WI38 (cell line): ENCODE results near the gene SHKBP1.

ENCODE experiments used
- H3K4me3 ChIP-seq: 2 replicates; pipeline ENCODE4 v1.5.1; 2011; ENCODE audit warnings: low read depth, mild to moderate bottlenecking, control low read depth, low read length
- TF ChIP-seq, protein P1 (sequence below): IDR thresholded peaks from 2 replicates; pipeline ENCODE4 v1.5.1; 2012; ENCODE audit warnings: low read depth, mild to moderate bottlenecking, control low read depth, low read length

The SHKBP1 gene, protein sequence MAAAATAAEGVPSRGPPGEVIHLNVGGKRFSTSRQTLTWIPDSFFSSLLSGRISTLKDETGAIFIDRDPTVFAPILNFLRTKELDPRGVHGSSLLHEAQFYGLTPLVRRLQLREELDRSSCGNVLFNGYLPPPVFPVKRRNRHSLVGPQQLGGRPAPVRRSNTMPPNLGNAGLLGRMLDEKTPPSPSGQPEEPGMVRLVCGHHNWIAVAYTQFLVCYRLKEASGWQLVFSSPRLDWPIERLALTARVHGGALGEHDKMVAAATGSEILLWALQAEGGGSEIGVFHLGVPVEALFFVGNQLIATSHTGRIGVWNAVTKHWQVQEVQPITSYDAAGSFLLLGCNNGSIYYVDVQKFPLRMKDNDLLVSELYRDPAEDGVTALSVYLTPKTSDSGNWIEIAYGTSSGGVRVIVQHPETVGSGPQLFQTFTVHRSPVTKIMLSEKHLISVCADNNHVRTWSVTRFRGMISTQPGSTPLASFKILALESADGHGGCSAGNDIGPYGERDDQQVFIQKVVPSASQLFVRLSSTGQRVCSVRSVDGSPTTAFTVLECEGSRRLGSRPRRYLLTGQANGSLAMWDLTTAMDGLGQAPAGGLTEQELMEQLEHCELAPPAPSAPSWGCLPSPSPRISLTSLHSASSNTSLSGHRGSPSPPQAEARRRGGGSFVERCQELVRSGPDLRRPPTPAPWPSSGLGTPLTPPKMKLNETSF

DNA sequence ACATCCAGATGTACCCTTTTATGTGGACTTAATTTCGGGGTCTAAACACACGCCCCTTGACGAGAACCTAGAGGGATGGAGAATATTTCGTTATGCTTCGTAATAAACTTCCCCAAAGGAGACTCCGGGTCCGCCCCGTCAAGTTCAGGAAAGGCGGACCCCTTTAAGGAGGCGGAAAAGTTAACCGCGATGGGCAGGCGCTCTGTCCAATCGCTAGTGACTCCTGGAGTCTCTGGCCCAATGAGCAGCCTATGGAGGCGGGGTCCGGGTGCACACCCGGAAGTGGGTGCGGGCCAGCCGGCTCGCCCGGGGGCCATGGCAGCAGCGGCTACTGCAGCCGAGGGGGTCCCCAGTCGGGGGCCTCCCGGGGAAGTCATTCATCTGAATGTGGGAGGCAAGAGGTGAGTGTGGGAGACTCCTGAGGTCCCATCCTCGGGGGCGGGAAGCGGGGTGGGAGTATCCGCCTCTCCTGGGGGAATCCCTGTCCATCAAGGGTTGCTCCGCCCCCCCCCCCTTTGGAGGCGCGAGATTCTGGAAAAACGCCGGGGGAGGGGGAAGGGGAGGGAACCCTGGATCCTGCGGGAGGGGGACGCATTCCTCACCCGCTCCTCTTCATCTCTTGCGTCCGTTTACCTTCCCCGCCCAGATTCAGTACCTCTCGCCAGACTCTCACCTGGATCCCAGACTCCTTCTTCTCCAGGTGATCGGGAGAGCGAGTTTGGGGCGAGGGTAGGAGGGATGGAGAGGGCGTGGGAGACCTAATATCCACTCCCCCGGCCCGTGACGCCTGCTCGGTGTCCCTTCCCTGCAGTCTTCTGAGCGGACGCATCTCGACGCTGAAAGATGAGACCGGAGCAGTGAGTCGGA, at the start of gene SHKBP1:
Gene SHKBP1, plus strand, starts transcription at position 289 of the 867 bp plus-strand sequence. Its CDS starts 27 bp downstream, at position 316.
- TF ChIP-seq, protein P1, sequence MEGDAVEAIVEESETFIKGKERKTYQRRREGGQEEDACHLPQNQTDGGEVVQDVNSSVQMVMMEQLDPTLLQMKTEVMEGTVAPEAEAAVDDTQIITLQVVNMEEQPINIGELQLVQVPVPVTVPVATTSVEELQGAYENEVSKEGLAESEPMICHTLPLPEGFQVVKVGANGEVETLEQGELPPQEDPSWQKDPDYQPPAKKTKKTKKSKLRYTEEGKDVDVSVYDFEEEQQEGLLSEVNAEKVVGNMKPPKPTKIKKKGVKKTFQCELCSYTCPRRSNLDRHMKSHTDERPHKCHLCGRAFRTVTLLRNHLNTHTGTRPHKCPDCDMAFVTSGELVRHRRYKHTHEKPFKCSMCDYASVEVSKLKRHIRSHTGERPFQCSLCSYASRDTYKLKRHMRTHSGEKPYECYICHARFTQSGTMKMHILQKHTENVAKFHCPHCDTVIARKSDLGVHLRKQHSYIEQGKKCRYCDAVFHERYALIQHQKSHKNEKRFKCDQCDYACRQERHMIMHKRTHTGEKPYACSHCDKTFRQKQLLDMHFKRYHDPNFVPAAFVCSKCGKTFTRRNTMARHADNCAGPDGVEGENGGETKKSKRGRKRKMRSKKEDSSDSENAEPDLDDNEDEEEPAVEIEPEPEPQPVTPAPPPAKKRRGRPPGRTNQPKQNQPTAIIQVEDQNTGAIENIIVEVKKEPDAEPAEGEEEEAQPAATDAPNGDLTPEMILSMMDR: no peak
- peak within 1 kb of the TSS; percentile 92 for H3K4me3 ChIP-seq

DNA sequence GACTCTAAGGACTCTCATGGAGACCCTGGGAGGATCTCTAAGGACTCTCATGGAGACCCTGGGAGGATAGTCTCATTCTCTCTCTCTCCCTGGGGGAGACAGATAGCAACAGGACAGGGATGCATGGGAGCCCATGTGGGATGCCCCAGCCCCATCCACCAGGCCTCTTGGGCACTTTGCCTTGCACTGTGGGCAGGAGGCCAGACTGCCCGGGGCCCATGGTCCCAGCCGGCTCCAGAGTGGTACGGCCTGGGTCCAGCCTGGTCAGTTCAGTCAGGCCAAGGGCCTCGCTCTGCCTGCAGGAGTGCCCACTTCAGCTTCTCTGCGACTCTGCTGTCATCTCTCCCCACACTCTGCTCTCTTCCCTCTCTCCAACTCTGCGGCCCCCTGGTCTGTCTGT, 48.6 kb upstream of the SHKBP1 start:
- H3K4me3 ChIP-seq: no peak overlapping the region
- TF ChIP-seq, protein P1: no peak

DNA sequence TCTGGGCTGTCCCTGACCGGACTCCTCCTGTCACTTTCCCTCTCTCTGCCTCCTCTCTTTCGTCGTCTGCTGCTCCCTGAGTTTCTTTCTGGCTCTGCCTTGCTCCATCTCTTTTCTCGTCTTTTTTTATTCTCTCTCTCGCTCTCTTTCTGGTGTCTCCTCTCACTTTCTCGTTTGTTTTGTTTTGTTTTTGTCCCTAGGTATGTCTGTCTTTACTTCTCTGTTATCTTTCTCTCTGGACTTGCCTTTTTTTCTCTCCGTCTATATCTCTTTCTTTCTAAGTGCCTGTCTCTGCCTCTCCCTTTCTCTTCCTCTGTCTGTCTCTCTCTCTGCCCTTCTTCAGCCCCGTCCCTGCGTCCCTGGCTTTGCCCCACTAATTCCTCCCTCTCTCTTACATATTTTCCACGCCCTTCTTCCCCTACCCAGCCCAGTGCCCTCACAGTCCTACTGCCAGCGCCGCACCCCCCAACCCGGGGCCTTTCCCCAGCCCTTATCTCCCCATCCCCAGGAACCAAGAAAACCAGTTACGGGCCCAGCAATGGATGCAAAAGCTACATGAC, 48.1 kb upstream of the SHKBP1 start:
- TF ChIP-seq, protein P1: no peak

DNA sequence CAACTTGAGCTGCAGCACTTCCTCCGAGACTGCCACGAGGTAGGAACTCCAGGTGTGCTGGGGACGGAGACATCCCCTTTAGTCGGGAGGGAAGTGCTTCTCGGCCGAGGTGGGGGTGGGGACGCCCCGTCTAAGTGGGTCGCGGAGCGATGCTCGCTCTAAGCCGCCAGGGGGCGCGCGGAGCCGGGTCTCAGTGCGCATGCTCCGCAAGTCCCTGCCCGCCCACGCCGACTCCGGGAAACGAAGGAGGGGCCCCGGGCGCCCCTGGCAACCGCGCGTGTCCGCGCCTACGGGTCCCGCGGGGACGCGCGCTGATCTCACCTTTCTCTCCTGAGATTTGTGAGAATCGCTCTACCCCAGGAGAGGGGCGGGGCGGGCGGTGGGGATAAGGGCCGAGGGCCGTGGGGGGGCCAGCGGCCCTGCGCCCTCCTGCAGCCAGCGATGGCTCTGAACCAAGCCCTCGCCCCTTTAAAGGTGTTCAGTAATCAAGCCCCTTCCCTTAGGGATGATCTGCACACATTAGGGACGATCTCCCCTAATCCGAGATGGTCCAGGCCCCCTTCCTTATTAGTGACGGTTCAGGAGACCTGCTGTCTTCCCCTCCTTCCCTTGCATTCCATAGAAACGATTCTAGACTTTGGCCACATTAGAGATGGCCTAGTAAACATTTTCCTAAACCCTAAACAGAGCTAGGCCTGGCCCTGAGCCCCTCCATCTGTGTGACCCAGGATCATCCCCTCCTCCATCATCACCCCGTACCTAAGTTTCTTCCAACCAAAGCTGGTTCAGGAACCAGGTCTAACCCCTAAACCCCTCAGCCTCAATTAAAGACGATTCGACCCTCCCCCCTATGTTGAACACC, 47.3 kb upstream of the SHKBP1 start:
- H3K4me3 ChIP-seq: peak overlapping the region; percentile 51
- TF ChIP-seq, protein P1: peak; percentile 83

More for the DNA sequence above, 48.1 kb upstream of the SHKBP1 start:
- no peak overlapping the region for H3K4me3 ChIP-seq

DNA sequence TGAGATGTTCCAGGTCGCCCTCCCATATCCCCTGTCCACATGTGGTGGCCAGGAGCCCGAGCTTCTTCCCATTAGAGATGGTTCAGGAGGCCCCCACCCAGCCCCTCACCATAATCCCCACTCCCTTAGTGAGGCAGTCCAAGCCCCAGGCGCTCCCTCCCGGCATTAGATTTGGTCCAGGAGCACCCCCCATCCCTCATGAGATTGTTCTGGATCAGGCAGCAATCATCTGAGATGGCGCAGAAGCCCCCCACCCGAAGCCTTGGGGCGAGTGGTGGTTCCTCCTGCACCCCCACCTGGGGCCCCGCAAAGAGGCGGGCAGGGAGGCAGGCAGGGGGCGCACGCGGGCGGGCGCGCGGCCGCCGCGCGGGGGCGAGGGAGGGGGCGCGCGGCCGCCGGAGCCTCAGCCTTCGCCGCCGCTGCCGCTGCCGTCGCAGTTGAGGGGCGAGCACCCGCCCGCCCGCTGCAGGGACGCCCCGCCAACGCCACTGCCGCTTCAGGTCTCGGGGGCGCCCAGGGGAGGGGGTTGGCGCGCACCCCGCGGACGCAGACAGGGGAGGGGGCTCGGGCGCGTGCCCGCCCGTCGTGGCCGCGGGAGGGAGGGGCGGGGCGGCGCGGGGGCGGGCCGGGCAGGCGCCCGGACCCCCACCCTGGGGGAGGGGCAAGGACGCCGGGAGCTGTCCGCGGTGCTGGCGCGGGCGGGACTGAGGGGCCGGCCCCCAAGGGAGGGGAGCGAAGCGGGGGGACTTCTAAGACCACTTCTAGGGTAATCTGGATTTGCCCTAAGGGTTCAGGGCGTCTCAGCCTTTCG, 46.4 kb upstream of the SHKBP1 start:
- no peak overlapping the region for H3K4me3 ChIP-seq
- TF ChIP-seq, protein P1: no peak
